Measurements from ENCODE around the gene GMPPA. TPM values are rescaled to one million over a fixed set of nuclear protein-coding genes. Genes with fewer than 3 reads are reported as not detected.
A peak's percentile ranks its signal among the peaks of the same experiment; 100 is the strongest.

The GMPPA gene
- total RNA-seq, 1 donor from 2014 or later = 36.0 TPM

- Mint-ChIP-seq H3K27ac (no peak overlapping the region), H3K36me3 (peaks cover 3% of the 10 kb centered on the region), H3K9me3 (no peaks in the 10 kb centered on the region), H3K4me3 (peak overlapping the region; percentile 52), H3K4me1 (peaks cover 8% of the 10 kb centered on the region), H3K27me3 (ENCODE audit: low read depth) (peaks cover 61% of the 10 kb centered on the region)
- no peak for TF ChIP-seq CTCF (IDR thresholded peaks at IDR 0.05; ENCODE audit: unreplicated experiment)
- peak in 1 of 2 experiments; percentile 54 for DNase-seq (ENCODE audit: low spot score in 2 of 2, unreplicated experiment in 2 of 2)
Measured at GRCh38 chr2:219484343-219485200, 14.1 kb upstream of the GMPPA start.

GRCh38 chr2:219485201-219485580 is 13.5 kb upstream of the GMPPA start:
- no peak for DNase-seq (ENCODE audit: low spot score in 2 of 2, unreplicated experiment in 2 of 2)
- H3K4me3 Mint-ChIP-seq = peak overlapping the region; percentile 39
- peaks cover 61% of the 10 kb centered on the region for H3K27me3 Mint-ChIP-seq (ENCODE audit: low read depth)
- H3K27ac Mint-ChIP-seq = no peak overlapping the region
- no peak for TF ChIP-seq CTCF (IDR thresholded peaks at IDR 0.05; ENCODE audit: unreplicated experiment)
- H3K4me1 Mint-ChIP-seq = peaks cover 8% of the 10 kb centered on the region
- peaks cover 3% of the 10 kb centered on the region for H3K36me3 Mint-ChIP-seq
- H3K9me3 Mint-ChIP-seq = no peaks in the 10 kb centered on the region

- Mint-ChIP-seq H3K9me3 (no peaks in the 10 kb centered on the region), H3K27me3 (ENCODE audit: low read depth) (peaks cover 56% of the 10 kb centered on the region), H3K4me1 (peaks cover 8% of the 10 kb centered on the region), H3K36me3 (peaks cover 3% of the 10 kb centered on the region), H3K4me3 (no peak overlapping the region), H3K27ac (no peak overlapping the region)
- no peak for DNase-seq (ENCODE audit: low spot score in 2 of 2, unreplicated experiment in 2 of 2)
- TF ChIP-seq CTCF (IDR thresholded peaks at IDR 0.05; ENCODE audit: unreplicated experiment) = no peak
Measured at GRCh38 chr2:219486380-219486959, 12.2 kb upstream of the GMPPA start.

- no peaks in the 10 kb centered on the region for H3K36me3 Mint-ChIP-seq
- no peaks in the 10 kb centered on the region for H3K9me3 Mint-ChIP-seq
- peaks cover 8% of the 10 kb centered on the region for H3K4me1 Mint-ChIP-seq
- H3K4me3 Mint-ChIP-seq = no peak overlapping the region
- H3K27me3 Mint-ChIP-seq (ENCODE audit: low read depth) = peaks cover 57% of the 10 kb centered on the region
- H3K27ac Mint-ChIP-seq = no peak overlapping the region
- DNase-seq (ENCODE audit: low spot score in 2 of 2, unreplicated experiment in 2 of 2) = no peak
- TF ChIP-seq CTCF (IDR thresholded peaks at IDR 0.05; ENCODE audit: unreplicated experiment) = no peak
Measured at GRCh38 chr2:219488149-219488843, 10.4 kb upstream of the GMPPA start.

GRCh38 chr2:219488844-219489194 is 9.9 kb upstream of the GMPPA start:
- no peaks in the 10 kb centered on the region for H3K36me3 Mint-ChIP-seq
- peaks cover 8% of the 10 kb centered on the region for H3K4me1 Mint-ChIP-seq
- H3K9me3 Mint-ChIP-seq = no peaks in the 10 kb centered on the region
- DNase-seq (ENCODE audit: low spot score in 2 of 2, unreplicated experiment in 2 of 2) = no peak
- no peak overlapping the region for H3K4me3 Mint-ChIP-seq
- TF ChIP-seq CTCF (IDR thresholded peaks at IDR 0.05; ENCODE audit: unreplicated experiment) = no peak
- H3K27ac Mint-ChIP-seq = no peak overlapping the region
- peaks cover 62% of the 10 kb centered on the region for H3K27me3 Mint-ChIP-seq (ENCODE audit: low read depth)

All from mesothelial cell of epicardium (in vitro differentiated cells).